Erythroblast (primary cell): ENCODE data around the gene DCDC2C.

Source experiments
- GATA1 ChIP-seq: IDR thresholded peaks from 2 replicates; pipeline ENCODE4 v1.6.1; 2011; ENCODE audit warnings: low read depth, mild to moderate bottlenecking, control low read depth, low read length, moderate library complexity
- POLR2A ChIP-seq: IDR thresholded peaks from 2 replicates; pipeline ENCODE4 v1.6.1; 2011; ENCODE audit warnings: mild to moderate bottlenecking, low read length

- TF ChIP-seq POLR2A (no peak), GATA1 (no peak)
Observed at GRCh38 chr2:3753561-3753960, 50.2 kb downstream of the DCDC2C start.
